Measurements from ENCODE around the gene EDEM2.
"Not testable (repeated sequence)": the region's sequence is repeated elsewhere in the genome, so short reads cannot be mapped to it uniquely, and the experiment has no call there.

EDEM2 gene

GRCh38 chr20:35146920-35147574 lies at the start of gene EDEM2:
Gene EDEM2 (minus strand): TSS chr20:35147336. CDS start chr20:35147258, 78 bp downstream.
- peak; percentile 58 for DNase-seq

GRCh38 chr20:35196313-35196712 lies 49.2 kb upstream of the EDEM2 start:
- DNase-seq: no peak

GRCh38 chr20:35193031-35193791 lies 46.1 kb upstream of the EDEM2 start:
- DNase-seq: not testable (repeated sequence)

- DNase-seq: no peak
Measured at GRCh38 chr20:35192118-35192872, 45.2 kb upstream of the EDEM2 start.

GRCh38 chr20:35191419-35192117 lies 44.4 kb upstream of the EDEM2 start:
- DNase-seq: no peak

GRCh38 chr20:35190556-35190955 lies 43.4 kb upstream of the EDEM2 start:
- no peak for DNase-seq

GRCh38 chr20:35189223-35189622 lies 42.1 kb upstream of the EDEM2 start:
- not testable (repeated sequence) for DNase-seq

- no peak for DNase-seq
Measured at GRCh38 chr20:35187584-35188190, 40.6 kb upstream of the EDEM2 start.

GRCh38 chr20:35186691-35187289 lies 39.7 kb upstream of the EDEM2 start:
- DNase-seq: not testable (repeated sequence)

GRCh38 chr20:35181731-35182130 lies 34.6 kb upstream of the EDEM2 start:
- no peak for DNase-seq

GRCh38 chr20:35180266-35180665 lies 33.1 kb upstream of the EDEM2 start:
- DNase-seq: no peak

- DNase-seq: no peak
Measured at GRCh38 chr20:35179292-35180212, 32.4 kb upstream of the EDEM2 start.

GRCh38 chr20:35176132-35176531 lies 29.0 kb upstream of the EDEM2 start:
- no peak for DNase-seq

- no peak for DNase-seq
Measured at GRCh38 chr20:35174458-35175216, 27.5 kb upstream of the EDEM2 start.

- DNase-seq: no peak
Measured at GRCh38 chr20:35173576-35174192, 26.5 kb upstream of the EDEM2 start.

- no peak for DNase-seq
Measured at GRCh38 chr20:35172434-35172806, 25.3 kb upstream of the EDEM2 start.

GRCh38 chr20:35171753-35172433 lies 24.8 kb upstream of the EDEM2 start, which contains the start of gene PROCR:
Gene PROCR (plus strand): TSS chr20:35172072. CDS start chr20:35172155, 83 bp downstream.
- no peak for DNase-seq

- DNase-seq: no peak
Measured at GRCh38 chr20:35171438-35171752, 24.3 kb upstream of the EDEM2 start.

GRCh38 chr20:35168701-35169409 lies 21.7 kb upstream of the EDEM2 start:
- DNase-seq: not testable (repeated sequence)
